T-helper 1 cell treated with Interleukin-12 subunit alpha and Interleukin-12 subunit beta and Interleukin-4 antibody, amounts not matched to agents 30 μg/mL and 1 μg/mL, for 36 hours (primary cell): ENCODE data around the gene ERCC5.

Source experiments
- H3K27ac Mint-ChIP-seq: one replicate; pipeline ENCODE4 v1.8.0; 2021; ENCODE audit warnings: mild to moderate bottlenecking, mixed read lengths
- H3K27me3 Mint-ChIP-seq: one replicate; pipeline ENCODE4 v1.8.0; 2021; ENCODE audit warnings: low read depth, mixed read lengths
- H3K36me3 Mint-ChIP-seq: one replicate; pipeline ENCODE4 v1.8.0; 2021; ENCODE audit warnings: low read depth, mixed read lengths
- H3K4me1 Mint-ChIP-seq: one replicate; pipeline ENCODE4 v1.8.0; 2021; ENCODE audit warnings: low read depth, mixed read lengths
- H3K4me3 Mint-ChIP-seq: one replicate; pipeline ENCODE4 v1.8.0; 2021; ENCODE audit warnings: mild to moderate bottlenecking, moderate library complexity, mixed read lengths
- H3K9me3 Mint-ChIP-seq: one replicate; pipeline ENCODE4 v1.8.0; 2021; ENCODE audit warnings: mixed read lengths

ERCC5 gene

GRCh38 chr13:102845630-102846260 is at the start of gene ERCC5:
Gene ERCC5 (plus strand): TSS chr13:102846032. CDS start chr13:102846267, 235 bp downstream.
- H3K4me1 Mint-ChIP-seq, result peaks cover 43% of the 10 kb centered on the region
- H3K27me3 Mint-ChIP-seq, result peaks cover 3% of the 10 kb centered on the region
- peak within 1 kb of the TSS; percentile 96 for H3K4me3 Mint-ChIP-seq
- no peaks in the 10 kb centered on the region for H3K9me3 Mint-ChIP-seq
- H3K27ac Mint-ChIP-seq, result peak within 1 kb of the TSS; percentile 98
- peaks cover 10% of the 10 kb centered on the region for H3K36me3 Mint-ChIP-seq

GRCh38 chr13:102798581-102799425 is 47.0 kb upstream of the ERCC5 start, which contains the start of the genes BIVM and POGLUT2:
Gene BIVM (plus strand): TSS chr13:102799119. CDS start chr13:102807268, 8,149 bp downstream.
Gene POGLUT2 (minus strand): TSS chr13:102798976. CDS start chr13:102798670, 306 bp downstream.
- H3K4me3 Mint-ChIP-seq, result peak within 1 kb of the TSS; percentile 90
- peaks cover 6% of the 10 kb centered on the region for H3K36me3 Mint-ChIP-seq
- H3K27me3 Mint-ChIP-seq, result no peaks in the 10 kb centered on the region
- peak within 1 kb of the TSS; percentile 87 for H3K27ac Mint-ChIP-seq
- H3K9me3 Mint-ChIP-seq, result no peaks in the 10 kb centered on the region
- H3K4me1 Mint-ChIP-seq, result peaks cover 26% of the 10 kb centered on the region

- Mint-ChIP-seq H3K27ac (peak overlapping the region; percentile 87), H3K4me3 (peak overlapping the region; percentile 90), H3K36me3 (peaks cover 6% of the 10 kb centered on the region), H3K27me3 (no peaks in the 10 kb centered on the region), H3K9me3 (no peaks in the 10 kb centered on the region), H3K4me1 (peaks cover 27% of the 10 kb centered on the region)
These were observed 46.2 kb upstream of the ERCC5 start for GRCh38 chr13:102799426-102800144.

GRCh38 chr13:102800145-102801041 is 45.4 kb upstream of the ERCC5 start:
- Mint-ChIP-seq H3K4me1 (peaks cover 30% of the 10 kb centered on the region), H3K9me3 (no peaks in the 10 kb centered on the region), H3K36me3 (peaks cover 7% of the 10 kb centered on the region), H3K4me3 (peak overlapping the region; percentile 89), H3K27ac (peak overlapping the region; percentile 86), H3K27me3 (no peaks in the 10 kb centered on the region)

DNA sequence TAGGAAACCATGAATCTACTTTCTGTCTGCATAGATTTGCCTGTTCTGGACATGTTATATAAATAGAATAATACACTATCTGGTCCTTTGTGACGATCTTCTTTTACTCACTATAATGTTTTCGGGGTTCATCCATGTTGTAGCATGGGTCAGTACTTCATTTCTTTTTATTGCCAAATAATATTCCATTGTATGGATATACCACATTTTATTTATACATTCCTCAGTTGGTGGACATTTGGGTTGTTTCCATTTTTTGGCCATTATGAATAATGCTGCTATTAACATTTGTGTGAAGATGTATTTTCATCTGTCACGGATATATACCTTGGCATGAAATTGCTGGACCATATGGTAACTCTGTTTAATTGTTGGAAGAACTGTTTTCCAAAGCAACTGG is 40.2 kb upstream of the ERCC5 start:
- Mint-ChIP-seq H3K4me1 (peaks cover 29% of the 10 kb centered on the region), H3K4me3 (no peak overlapping the region), H3K9me3 (no peaks in the 10 kb centered on the region), H3K27ac (no peak overlapping the region), H3K27me3 (no peaks in the 10 kb centered on the region), H3K36me3 (peaks cover 22% of the 10 kb centered on the region)

GRCh38 chr13:102807699-102808098 is 38.1 kb upstream of the ERCC5 start:
- Mint-ChIP-seq H3K27ac (no peak overlapping the region), H3K36me3 (peaks cover 37% of the 10 kb centered on the region), H3K9me3 (peaks cover 4% of the 10 kb centered on the region), H3K27me3 (no peaks in the 10 kb centered on the region), H3K4me1 (peaks cover 21% of the 10 kb centered on the region), H3K4me3 (no peak overlapping the region)

GRCh38 chr13:102812611-102813287 is 33.1 kb upstream of the ERCC5 start:
- Mint-ChIP-seq H3K4me1 (peaks cover 17% of the 10 kb centered on the region), H3K27ac (no peak overlapping the region), H3K9me3 (peaks cover 4% of the 10 kb centered on the region), H3K27me3 (no peaks in the 10 kb centered on the region), H3K4me3 (no peak overlapping the region), H3K36me3 (peaks cover 39% of the 10 kb centered on the region)

DNA sequence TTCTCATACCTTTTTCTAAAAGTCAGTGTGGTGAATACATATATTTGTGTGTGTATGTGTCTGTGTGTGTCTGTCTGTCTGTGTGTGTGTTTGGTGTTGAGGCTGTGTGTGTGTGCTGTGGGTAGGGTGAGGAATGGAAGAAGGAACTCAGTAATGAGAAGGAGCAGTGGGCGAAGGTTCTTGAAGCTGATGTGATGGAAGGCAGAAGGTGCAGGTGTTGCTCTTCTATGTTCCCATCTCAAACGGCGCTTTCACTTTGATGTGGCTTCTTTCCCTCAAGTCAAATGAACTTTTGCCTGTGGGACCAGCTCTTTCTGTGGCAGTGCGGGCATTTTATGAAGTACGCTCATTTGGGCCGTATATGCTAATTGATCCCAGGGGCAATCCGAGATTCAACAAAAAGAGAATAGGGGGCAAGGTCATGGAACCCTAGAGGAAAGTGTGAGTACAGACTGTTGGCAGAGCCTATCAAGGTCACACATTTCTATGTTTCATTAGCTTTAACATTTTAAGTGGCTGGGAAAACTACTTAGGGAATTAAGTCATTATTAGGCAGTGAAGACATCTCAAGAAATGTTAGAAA is 31.7 kb upstream of the ERCC5 start:
- Mint-ChIP-seq H3K4me1 (peaks cover 14% of the 10 kb centered on the region), H3K4me3 (no peak overlapping the region), H3K9me3 (peaks cover 4% of the 10 kb centered on the region), H3K27ac (peak overlapping the region; percentile 8), H3K27me3 (no peaks in the 10 kb centered on the region), H3K36me3 (peaks cover 44% of the 10 kb centered on the region)

DNA sequence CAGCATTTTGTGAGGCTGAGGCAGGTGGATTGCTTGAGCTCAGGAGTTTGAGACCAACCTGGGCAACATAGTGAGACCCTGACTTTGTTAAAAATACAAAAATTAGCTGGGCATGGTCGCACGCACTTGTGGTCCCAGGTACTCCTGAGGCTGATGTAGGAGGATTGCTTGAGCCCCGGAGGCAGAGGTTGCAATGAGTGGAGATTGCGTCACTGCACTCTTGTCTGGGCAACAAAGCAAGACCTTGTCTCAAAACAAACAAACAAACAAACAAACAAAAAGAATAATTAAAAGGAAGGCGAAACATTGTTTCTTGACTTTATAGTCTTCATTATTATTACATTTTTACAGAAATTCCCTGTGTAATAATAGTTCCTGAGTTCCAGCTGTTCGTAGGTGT is 31.0 kb upstream of the ERCC5 start:
- no peak overlapping the region for H3K27ac Mint-ChIP-seq
- peaks cover 14% of the 10 kb centered on the region for H3K4me1 Mint-ChIP-seq
- peaks cover 4% of the 10 kb centered on the region for H3K9me3 Mint-ChIP-seq
- H3K27me3 Mint-ChIP-seq, result no peaks in the 10 kb centered on the region
- H3K4me3 Mint-ChIP-seq, result no peak overlapping the region
- H3K36me3 Mint-ChIP-seq, result peaks cover 48% of the 10 kb centered on the region

- Mint-ChIP-seq H3K27ac (no peak overlapping the region), H3K9me3 (peaks cover 4% of the 10 kb centered on the region), H3K4me1 (peaks cover 14% of the 10 kb centered on the region), H3K27me3 (no peaks in the 10 kb centered on the region), H3K4me3 (no peak overlapping the region), H3K36me3 (peaks cover 47% of the 10 kb centered on the region)
These were observed 30.0 kb upstream of the ERCC5 start for GRCh38 chr13:102815788-102816187.

DNA sequence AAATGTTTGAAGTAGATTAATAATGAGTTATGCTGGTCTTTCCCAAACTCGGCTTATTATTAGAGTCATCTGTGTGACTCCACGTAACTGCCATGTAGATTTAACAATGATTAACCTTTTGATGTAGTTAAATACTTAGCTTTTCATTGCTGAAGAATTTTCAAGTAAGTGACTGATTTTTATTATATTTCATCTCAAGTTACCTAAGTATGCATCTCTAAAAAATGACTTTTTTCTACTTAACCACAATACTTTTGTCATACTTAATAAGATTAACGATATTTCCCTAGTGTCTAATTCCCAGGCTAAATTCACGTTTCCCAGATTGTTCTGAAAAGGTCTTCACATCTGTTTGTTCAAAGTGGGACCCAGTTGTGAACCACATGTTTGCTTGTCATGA is 29.1 kb upstream of the ERCC5 start:
- H3K4me3 Mint-ChIP-seq, result no peak overlapping the region

DNA sequence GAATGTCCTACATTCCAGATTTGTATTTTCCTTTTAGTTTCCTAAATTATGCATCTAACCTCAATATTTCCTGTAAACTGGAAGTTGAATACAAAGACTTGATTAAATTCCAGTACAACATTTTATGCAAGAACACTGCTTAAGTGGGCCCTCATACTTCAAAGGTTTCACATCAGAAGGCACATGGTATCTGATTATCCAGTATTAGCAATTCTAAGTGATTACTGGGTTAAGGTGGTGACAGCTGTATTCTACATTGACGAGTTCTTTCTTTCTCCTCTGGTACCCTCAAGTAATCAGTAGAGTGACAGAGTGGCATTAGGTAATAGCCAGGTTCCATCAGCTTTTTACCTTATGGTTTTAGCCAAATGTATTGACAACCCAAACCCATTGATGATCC is 28.6 kb upstream of the ERCC5 start:
- Mint-ChIP-seq H3K36me3 (peaks cover 41% of the 10 kb centered on the region), H3K27ac (no peak overlapping the region), H3K4me3 (no peak overlapping the region), H3K4me1 (peaks cover 9% of the 10 kb centered on the region), H3K27me3 (no peaks in the 10 kb centered on the region), H3K9me3 (no peaks in the 10 kb centered on the region)

More for the DNA sequence above, 29.1 kb upstream of the ERCC5 start:
- peaks cover 41% of the 10 kb centered on the region for H3K36me3 Mint-ChIP-seq
- peaks cover 4% of the 10 kb centered on the region for H3K9me3 Mint-ChIP-seq
- no peak overlapping the region for H3K27ac Mint-ChIP-seq
- no peaks in the 10 kb centered on the region for H3K27me3 Mint-ChIP-seq
- H3K4me1 Mint-ChIP-seq, result peaks cover 14% of the 10 kb centered on the region

DNA sequence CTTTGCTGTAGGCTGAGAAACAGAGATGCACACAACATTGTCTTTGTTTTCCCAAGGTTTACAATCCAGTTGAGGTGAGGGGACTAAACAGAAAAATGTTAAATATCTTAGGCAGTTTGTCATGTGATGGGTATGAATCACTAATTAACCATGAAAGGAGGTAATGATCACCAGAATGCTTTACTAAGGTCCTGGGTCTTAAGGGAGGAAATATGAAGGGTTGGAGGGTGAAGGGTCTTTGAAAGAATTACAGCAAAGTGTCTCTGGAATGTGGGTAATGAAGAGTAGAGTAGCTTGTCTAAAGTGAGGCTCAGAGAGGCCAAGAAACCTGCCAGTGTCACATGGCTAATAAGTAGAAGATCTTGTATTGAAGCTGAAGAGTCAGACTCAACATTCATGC is 27.9 kb upstream of the ERCC5 start:
- H3K27me3 Mint-ChIP-seq, result no peaks in the 10 kb centered on the region
- H3K4me3 Mint-ChIP-seq, result no peak overlapping the region
- H3K27ac Mint-ChIP-seq, result no peak overlapping the region
- no peaks in the 10 kb centered on the region for H3K9me3 Mint-ChIP-seq
- H3K4me1 Mint-ChIP-seq, result peaks cover 9% of the 10 kb centered on the region
- H3K36me3 Mint-ChIP-seq, result peaks cover 42% of the 10 kb centered on the region
